ENCODE data around the gene GLYR1. TPM values are rescaled to one million over a fixed set of nuclear protein-coding genes. Genes with fewer than 3 reads are reported as not detected.
"Not testable (repeated sequence)": the region's sequence is repeated elsewhere in the genome, so short reads cannot be mapped to it uniquely, and the experiment has no call there.

GLYR1 gene
- total RNA-seq, 4 donors from 2014 or later = 31.9 to 47.9 (median 45.8) TPM

DNA sequence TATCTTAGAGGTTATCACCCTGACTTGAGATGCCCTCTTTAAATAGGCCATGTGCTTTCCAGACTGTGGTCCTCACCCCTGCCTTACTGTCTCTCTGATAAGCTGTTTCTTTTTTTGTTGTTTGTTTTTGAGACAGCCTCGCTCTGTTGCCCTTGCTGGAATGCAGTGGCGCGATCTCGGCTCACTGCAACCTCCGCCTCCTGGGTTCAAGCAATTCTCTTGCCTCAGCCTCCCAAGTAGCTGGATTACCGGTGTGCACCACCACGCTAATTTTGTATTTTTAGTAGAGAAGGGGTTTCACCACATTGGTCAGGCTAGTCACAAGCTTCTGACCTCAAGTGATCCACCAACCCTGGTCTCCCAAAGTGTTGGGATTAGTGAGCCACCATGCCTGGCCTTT, 58.2 kb downstream of the GLYR1 start:
- Histone ChIP-seq H3K4me1 (peaks cover 0 to 14% (median 4%) of the 10 kb centered on the region in 3 donors), H3K27ac (no peak overlapping the region), H3K9me3 (no peaks in the 10 kb centered on the region), H3K4me3 (no peak overlapping the region), H3K27me3 (no peaks in the 10 kb centered on the region), H3K36me3 (no peaks in the 10 kb centered on the region)
- TF ChIP-seq, protein P1, sequence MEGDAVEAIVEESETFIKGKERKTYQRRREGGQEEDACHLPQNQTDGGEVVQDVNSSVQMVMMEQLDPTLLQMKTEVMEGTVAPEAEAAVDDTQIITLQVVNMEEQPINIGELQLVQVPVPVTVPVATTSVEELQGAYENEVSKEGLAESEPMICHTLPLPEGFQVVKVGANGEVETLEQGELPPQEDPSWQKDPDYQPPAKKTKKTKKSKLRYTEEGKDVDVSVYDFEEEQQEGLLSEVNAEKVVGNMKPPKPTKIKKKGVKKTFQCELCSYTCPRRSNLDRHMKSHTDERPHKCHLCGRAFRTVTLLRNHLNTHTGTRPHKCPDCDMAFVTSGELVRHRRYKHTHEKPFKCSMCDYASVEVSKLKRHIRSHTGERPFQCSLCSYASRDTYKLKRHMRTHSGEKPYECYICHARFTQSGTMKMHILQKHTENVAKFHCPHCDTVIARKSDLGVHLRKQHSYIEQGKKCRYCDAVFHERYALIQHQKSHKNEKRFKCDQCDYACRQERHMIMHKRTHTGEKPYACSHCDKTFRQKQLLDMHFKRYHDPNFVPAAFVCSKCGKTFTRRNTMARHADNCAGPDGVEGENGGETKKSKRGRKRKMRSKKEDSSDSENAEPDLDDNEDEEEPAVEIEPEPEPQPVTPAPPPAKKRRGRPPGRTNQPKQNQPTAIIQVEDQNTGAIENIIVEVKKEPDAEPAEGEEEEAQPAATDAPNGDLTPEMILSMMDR (IDR thresholded peaks at IDR 0.05) = no peak
- TF ChIP-seq POLR2A (IDR thresholded peaks at IDR 0.05) = no peak
- WGBS, 2 donors = 89 to 90% methylated on average over 2 to 7 of the region's 7 CpGs
- intact Hi-C loops (cut with DNase I) = no loop called here
- no peak for DNase-seq

- 76 to 85% methylated on average over 2 to 8 of the region's 9 CpGs for WGBS, 2 donors
- intact Hi-C loops (cut with DNase I) = no loop called here
- Histone ChIP-seq H3K9me3 (no peaks in the 10 kb centered on the region), H3K4me1 (peaks cover 0 to 14% (median 4%) of the 10 kb centered on the region in 3 donors), H3K36me3 (no peaks in the 10 kb centered on the region), H3K4me3 (no peak overlapping the region), H3K27me3 (no peaks in the 10 kb centered on the region), H3K27ac (no peak overlapping the region)
- no peak for DNase-seq
- TF ChIP-seq, protein P1 (IDR thresholded peaks at IDR 0.05) = no peak
- no peak for TF ChIP-seq POLR2A (IDR thresholded peaks at IDR 0.05)
Measured at GRCh38 chr16:4788489-4788889, 58.6 kb downstream of the GLYR1 start.

GRCh38 chr16:4787627-4788482, 59.2 kb downstream of the GLYR1 start, which contains the start of gene SEPTIN12:
TSS of gene SEPTIN12 (minus strand) at chr16:4788345. CDS start at chr16:4787645, 700 bp downstream.
- Histone ChIP-seq H3K4me1 (peaks cover 0 to 14% (median 4%) of the 10 kb centered on the region in 3 donors), H3K27ac (no peak within 1 kb of the TSS), H3K4me3 (no peak within 1 kb of the TSS), H3K9me3 (no peaks in the 10 kb centered on the region), H3K27me3 (no peaks in the 10 kb centered on the region), H3K36me3 (no peaks in the 10 kb centered on the region)
- no peak for DNase-seq
- no peak for TF ChIP-seq POLR2A (IDR thresholded peaks at IDR 0.05)
- TF ChIP-seq, protein P1 (IDR thresholded peaks at IDR 0.05) = no peak
- intact Hi-C loops (cut with DNase I) = no loop called here
- WGBS, 2 donors = 68 to 73% methylated on average over 6 to 10 of the region's 14 CpGs

- no peaks in the 10 kb centered on the region for H3K36me3 ChIP-seq
- no peaks in the 10 kb centered on the region for H3K27me3 ChIP-seq
- DNase-seq = no peak
- H3K9me3 ChIP-seq = no peaks in the 10 kb centered on the region
- H3K4me3 ChIP-seq = no peak overlapping the region
- intact Hi-C loops (cut with DNase I) = no loop called here
- 69 to 74% methylated on average over 6 of the region's 8 CpGs for WGBS, 2 donors
- TF ChIP-seq POLR2A (IDR thresholded peaks at IDR 0.05) = no peak
- TF ChIP-seq, protein P1 (IDR thresholded peaks at IDR 0.05) = no peak
- no peak overlapping the region for H3K27ac ChIP-seq
- H3K4me1 ChIP-seq = peaks cover 0 to 14% (median 4%) of the 10 kb centered on the region in 3 donors
Measured at GRCh38 chr16:4787068-4787467, 60.0 kb downstream of the GLYR1 start.

DNA sequence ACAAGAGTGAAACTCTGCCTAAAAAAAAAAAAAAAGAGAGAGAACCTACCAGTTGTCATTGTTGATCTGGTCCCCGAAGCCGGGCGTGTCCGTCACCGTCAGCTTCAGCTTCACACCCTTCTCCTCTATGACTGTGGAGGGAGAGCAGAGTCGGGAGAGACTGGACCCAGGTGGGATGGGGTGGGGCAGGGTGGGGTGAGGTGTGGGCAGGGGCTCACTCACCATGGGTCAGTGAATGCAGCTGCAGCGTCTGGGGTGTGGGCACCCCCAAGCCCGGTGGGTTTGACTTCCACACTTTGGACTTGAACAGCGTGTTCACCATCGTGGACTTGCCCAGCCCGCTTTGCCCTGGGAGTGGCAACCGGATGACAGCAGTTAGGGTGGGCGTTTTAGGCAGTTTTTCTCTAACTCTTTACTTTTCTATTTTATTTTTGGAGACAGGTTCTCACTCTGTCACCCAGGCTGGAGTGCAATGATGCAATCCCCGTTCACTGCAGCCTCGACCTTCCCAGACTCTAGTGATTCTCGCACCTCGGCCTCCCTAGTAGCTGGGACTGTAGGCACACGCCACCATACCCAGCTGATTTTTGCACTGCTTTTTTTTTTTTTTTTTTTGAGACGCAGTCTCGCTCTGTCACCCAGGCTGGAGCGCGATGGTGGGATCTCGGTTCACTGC, 61.2 kb downstream of the GLYR1 start:
- intact Hi-C loops (cut with DNase I) = no loop called here
- Histone ChIP-seq H3K4me1 (peaks cover 0 to 14% (median 4%) of the 10 kb centered on the region in 3 donors), H3K27me3 (no peaks in the 10 kb centered on the region), H3K4me3 (no peak overlapping the region), H3K36me3 (no peaks in the 10 kb centered on the region), H3K9me3 (no peaks in the 10 kb centered on the region), H3K27ac (no peak overlapping the region)
- DNase-seq = no peak
- 81 to 86% methylated on average over 22 to 23 of the region's 23 CpGs for WGBS, 2 donors
- TF ChIP-seq, protein P1 (IDR thresholded peaks at IDR 0.05) = no peak
- TF ChIP-seq POLR2A (IDR thresholded peaks at IDR 0.05) = no peak

DNA sequence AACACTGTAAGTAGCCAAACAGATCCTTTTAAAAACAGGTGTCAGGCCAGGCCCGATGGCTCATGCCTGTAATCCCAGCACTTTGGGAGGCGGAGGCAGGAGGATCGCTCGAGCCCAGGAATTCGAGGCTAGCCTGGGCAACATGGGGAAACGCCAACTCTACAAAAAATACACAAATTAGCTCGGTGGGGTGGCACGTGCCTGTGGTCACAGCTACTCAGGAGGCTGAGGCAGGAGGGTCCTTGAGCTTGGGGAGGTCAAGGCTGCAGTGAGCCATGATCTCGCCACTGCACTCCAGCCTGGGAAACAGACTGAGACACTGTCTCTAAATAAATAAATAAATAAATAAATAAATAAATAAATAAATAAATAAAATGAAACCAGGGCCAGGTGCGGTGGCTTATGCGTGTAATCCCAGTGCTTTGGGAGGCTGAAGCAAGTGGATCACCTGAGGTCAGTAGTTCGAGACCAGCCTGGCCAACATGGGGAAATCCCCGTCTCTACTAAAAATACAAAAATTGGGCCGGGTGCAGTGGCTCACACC, 62.6 kb downstream of the GLYR1 start:
- intact Hi-C loops (cut with DNase I); DNase-seq; H3K36me3 ChIP-seq; H3K4me3 ChIP-seq; H3K9me3 ChIP-seq; H3K27ac ChIP-seq; H3K27me3 ChIP-seq: not testable (repeated sequence)
- peaks cover 0 to 14% (median 4%) of the 10 kb centered on the region in 3 donors for H3K4me1 ChIP-seq
- WGBS, 2 donors = 78 to 96% methylated on average over 6 to 14 of the region's 14 CpGs
